Natural killer cell (primary cell): Measurements from ENCODE around the gene IFITM2. TPM values are rescaled to one million over a fixed set of nuclear protein-coding genes. Genes with fewer than 3 reads are reported as not detected.

Experiments
- ATAC-seq, 3 donors: fragments of 150-1000 bp in 2 of 3; fragments of 200-7000 bp in 1 of 3; cut with Tn5 transposase; 1 replicate in 1 of 3; 2 replicates in 2 of 3; pipeline ENCODE4 v1.10.0; 2021; ENCODE audit warnings: mild to moderate bottlenecking in 2 of 3, moderate library complexity in 2 of 3
- DNase-seq, 2 donors: peaks; one replicate each; pipeline versions ENCODE4 v3.0.0 to v3.0.0-alpha.2; 2013 to 2021; ENCODE audit warnings: mixed read lengths in 1 of 2
- H3K27ac ChIP-seq: one replicate; pipeline ENCODE4 v1.5.1; 2013; ENCODE audit warnings: mild to moderate bottlenecking, low read length
- H3K27me3 ChIP-seq: one replicate; pipeline ENCODE4 v1.6.1; 2013; ENCODE audit warnings: low read length; ENCODE audit not compliant: control insufficient read depth, insufficient read depth
- H3K36me3 ChIP-seq: one replicate; pipeline ENCODE4 v1.6.1; 2013; ENCODE audit warnings: low read length; ENCODE audit not compliant: control insufficient read depth, insufficient read depth
- H3K4me1 ChIP-seq: one replicate; pipeline ENCODE4 v1.6.1; 2013; ENCODE audit warnings: low read length; ENCODE audit not compliant: control insufficient read depth, insufficient read depth
- H3K4me3 ChIP-seq: one replicate; pipeline ENCODE4 v1.5.1; 2013; ENCODE audit warnings: low read length
- H3K9me3 ChIP-seq: one replicate; pipeline ENCODE4 v1.6.1; 2013; ENCODE audit warnings: low read length; ENCODE audit not compliant: control insufficient read depth, insufficient read depth
- H3K27ac Mint-ChIP-seq, 2 donors: one replicate each; pipeline ENCODE4 v1.8.0; 2022; ENCODE audit warnings: mild to moderate bottlenecking in 2 of 2, mixed read lengths in 2 of 2, moderate library complexity in 1 of 2
- H3K27me3 Mint-ChIP-seq, 2 donors: one replicate each; pipeline ENCODE4 v1.8.0; 2022; ENCODE audit warnings: low read depth in 2 of 2, mixed read lengths in 2 of 2
- H3K36me3 Mint-ChIP-seq: one replicate; pipeline ENCODE4 v1.8.0; 2022; ENCODE audit warnings: mixed read lengths
- H3K4me1 Mint-ChIP-seq, 2 donors: one replicate each; pipeline ENCODE4 v1.8.0; 2022; ENCODE audit warnings: mixed read lengths in 2 of 2
- H3K4me3 Mint-ChIP-seq: one replicate; pipeline ENCODE4 v1.8.0; 2022; ENCODE audit warnings: mild to moderate bottlenecking, moderate library complexity, mixed read lengths
- H3K9me3 Mint-ChIP-seq, 2 donors: one replicate each; pipeline ENCODE4 v1.8.0; 2022; ENCODE audit warnings: mixed read lengths in 2 of 2
- WGBS: methylation state at CpG from one replicate; pipeline ENCODE4 v1.1.7; 2013; ENCODE audit warnings: missing lambda C conversion rate; ENCODE audit not compliant: insufficient coverage; 5-methylcytosine and 5-hydroxymethylcytosine counted together
- intact Hi-C: fragments of 100-400 bp; cut with micrococcal nuclease; formaldehyde crosslinking; loops from one replicate; pipeline ENCODE4 v1.14.2; 2022
- total RNA-seq, 4 donors: library from RNA; stranded (reverse); fragments of 120-200 nt in 1 of 4; gene quantifications; one replicate each; pipeline versions ENCODE4 v1.2.3 to v1.2.4, GENCODE V29; 2013 to 2022
- TF ChIP-seq, protein P1 (sequence below): fragments of 200-600 bp; IDR thresholded peaks from one replicate; pipeline ENCODE4 v1.8.0; 2022; ENCODE audit warnings: antibody characterized with exemption

Gene IFITM2
- total RNA-seq, 3 donors from 2014 or later (not counting 1 experiment from before 2014, with no cell fraction given) = 1,080 to 1,421 (median 1,273) TPM

DNA sequence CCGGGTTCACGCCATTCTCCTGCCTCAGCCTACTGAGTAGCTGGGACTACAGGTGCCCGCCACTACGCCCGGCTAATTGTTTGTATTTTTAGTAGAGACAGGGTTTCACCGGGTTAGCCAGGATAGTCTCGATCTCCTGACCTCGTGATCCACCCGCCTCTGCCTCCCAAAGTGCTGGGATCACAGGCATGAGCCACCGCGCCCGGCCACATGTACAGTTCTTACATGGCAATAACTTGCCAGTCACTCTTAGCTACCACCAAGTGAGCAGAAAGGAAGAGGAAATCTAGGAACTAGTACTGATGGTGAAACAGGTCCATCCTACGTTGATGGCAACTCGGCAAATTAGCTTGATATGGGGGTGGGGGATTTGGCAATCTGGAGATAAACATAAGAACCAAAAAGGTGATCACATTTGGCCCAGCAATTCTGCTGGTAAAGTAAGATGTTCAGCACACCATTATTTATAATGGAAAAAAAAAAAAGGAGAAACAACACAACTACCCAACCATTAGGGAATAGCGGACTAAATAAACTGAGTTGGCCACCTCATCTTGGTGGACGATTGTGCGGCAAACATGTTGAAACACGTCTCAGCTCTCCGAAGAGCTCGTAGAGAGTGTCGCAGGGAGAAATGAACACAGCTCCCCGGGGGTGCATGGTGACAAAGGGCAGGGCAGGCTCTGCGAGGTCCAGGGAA lies 24.1 kb upstream of the IFITM2 start:
- peaks cover 0 to 37% of the 10 kb centered on the region in 2 donors for H3K27me3 Mint-ChIP-seq

GRCh38 chr11:284105-285020 lies 23.3 kb upstream of the IFITM2 start:
- Histone ChIP-seq H3K9me3 (no peaks in the 10 kb centered on the region), H3K4me1 (peaks cover 80% of the 10 kb centered on the region), H3K4me3 (no peak overlapping the region), H3K27ac (no peak overlapping the region), H3K36me3 (no peaks in the 10 kb centered on the region), H3K27me3 (peaks cover 21% of the 10 kb centered on the region)
- Mint-ChIP-seq H3K27me3 (peaks cover 0 to 34% of the 10 kb centered on the region in 2 donors), H3K36me3 (no peaks in the 10 kb centered on the region), H3K4me3 (no peak overlapping the region), H3K4me1 (peaks cover 23 to 43% of the 10 kb centered on the region in 2 donors), H3K27ac (no peak overlapping the region), H3K9me3 (no peaks in the 10 kb centered on the region)
- peak in 1 of 2 donors; percentile 14 for DNase-seq
- TF ChIP-seq, protein P1, sequence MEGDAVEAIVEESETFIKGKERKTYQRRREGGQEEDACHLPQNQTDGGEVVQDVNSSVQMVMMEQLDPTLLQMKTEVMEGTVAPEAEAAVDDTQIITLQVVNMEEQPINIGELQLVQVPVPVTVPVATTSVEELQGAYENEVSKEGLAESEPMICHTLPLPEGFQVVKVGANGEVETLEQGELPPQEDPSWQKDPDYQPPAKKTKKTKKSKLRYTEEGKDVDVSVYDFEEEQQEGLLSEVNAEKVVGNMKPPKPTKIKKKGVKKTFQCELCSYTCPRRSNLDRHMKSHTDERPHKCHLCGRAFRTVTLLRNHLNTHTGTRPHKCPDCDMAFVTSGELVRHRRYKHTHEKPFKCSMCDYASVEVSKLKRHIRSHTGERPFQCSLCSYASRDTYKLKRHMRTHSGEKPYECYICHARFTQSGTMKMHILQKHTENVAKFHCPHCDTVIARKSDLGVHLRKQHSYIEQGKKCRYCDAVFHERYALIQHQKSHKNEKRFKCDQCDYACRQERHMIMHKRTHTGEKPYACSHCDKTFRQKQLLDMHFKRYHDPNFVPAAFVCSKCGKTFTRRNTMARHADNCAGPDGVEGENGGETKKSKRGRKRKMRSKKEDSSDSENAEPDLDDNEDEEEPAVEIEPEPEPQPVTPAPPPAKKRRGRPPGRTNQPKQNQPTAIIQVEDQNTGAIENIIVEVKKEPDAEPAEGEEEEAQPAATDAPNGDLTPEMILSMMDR = no peak
- intact Hi-C loops = no loop called here
- 84% methylated on average over 24 of the region's 24 CpGs for WGBS
- no peak for ATAC-seq

More for the DNA sequence above, 24.1 kb upstream of the IFITM2 start:
- ATAC-seq (no peak), DNase-seq (peak in 1 of 2 donors; percentile 10)
- H3K4me1 ChIP-seq = peaks cover 84% of the 10 kb centered on the region
- intact Hi-C loops = no loop called here
- peaks cover 23% of the 10 kb centered on the region for H3K27me3 ChIP-seq
- H3K4me3 ChIP-seq = no peak overlapping the region
- Mint-ChIP-seq H3K9me3 (no peaks in the 10 kb centered on the region), H3K4me3 (no peak overlapping the region), H3K36me3 (no peaks in the 10 kb centered on the region), H3K4me1 (peaks cover 23 to 45% of the 10 kb centered on the region in 2 donors), H3K27ac (no peak overlapping the region)
- no peak overlapping the region for H3K27ac ChIP-seq
- TF ChIP-seq, protein P1 = no peak
- H3K36me3 ChIP-seq = no peaks in the 10 kb centered on the region
- WGBS = 89% methylated on average over 22 of the region's 23 CpGs
- no peaks in the 10 kb centered on the region for H3K9me3 ChIP-seq

DNA sequence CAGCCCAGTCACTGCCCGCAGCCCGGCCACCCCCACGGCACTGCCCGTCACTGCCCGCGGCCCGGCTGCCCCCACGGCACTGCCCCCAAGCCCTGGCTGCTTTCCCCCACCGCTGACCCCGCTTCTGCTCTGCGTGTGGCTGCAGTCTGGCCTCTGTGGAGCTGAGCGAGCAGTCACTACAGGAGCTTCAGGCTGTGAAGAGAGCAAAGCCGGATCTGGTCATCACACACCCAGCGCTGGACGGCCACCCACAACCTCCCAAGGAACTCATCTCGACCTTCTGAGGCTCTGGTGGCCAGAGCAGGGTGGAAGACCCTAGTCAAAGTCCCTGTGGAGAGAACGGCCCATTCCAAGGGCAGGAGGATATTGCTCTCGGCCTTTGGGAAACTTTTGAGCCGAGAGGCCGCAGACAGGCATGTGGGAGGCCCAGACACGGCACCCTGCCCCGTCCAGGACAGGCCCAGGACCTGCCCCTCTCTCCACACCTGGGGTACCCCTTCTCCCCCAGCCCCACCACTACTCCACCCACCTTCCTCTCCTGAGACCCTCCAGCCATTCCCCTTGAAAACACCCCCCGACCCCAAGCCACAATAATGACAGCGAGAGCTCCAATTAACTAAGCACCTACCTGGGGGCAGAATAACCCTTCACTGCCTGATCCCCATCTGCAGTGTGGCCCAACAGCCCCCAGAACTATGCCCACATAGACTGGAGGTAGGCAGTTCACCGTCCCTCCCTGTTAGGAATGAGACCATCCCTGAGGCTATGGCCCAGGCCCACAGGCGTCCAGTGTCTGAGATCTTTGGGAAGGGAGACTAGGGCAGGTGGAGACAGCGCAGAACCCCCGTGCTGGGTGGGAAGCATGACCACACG lies 22.4 kb upstream of the IFITM2 start:
- no peaks in the 10 kb centered on the region for H3K9me3 ChIP-seq
- WGBS = 89% methylated on average over 29 of the region's 29 CpGs
- Mint-ChIP-seq H3K4me1 (peaks cover 29 to 52% of the 10 kb centered on the region in 2 donors), H3K36me3 (no peaks in the 10 kb centered on the region), H3K27ac (no peak overlapping the region), H3K27me3 (peaks cover 0 to 34% of the 10 kb centered on the region in 2 donors), H3K9me3 (no peaks in the 10 kb centered on the region), H3K4me3 (no peak overlapping the region)
- no peaks in the 10 kb centered on the region for H3K36me3 ChIP-seq
- intact Hi-C loops = no loop called here
- peaks cover 80% of the 10 kb centered on the region for H3K4me1 ChIP-seq
- TF ChIP-seq, protein P1 = no peak
- peaks cover 21% of the 10 kb centered on the region for H3K27me3 ChIP-seq
- no peak overlapping the region for H3K27ac ChIP-seq
- no peak overlapping the region for H3K4me3 ChIP-seq
- ATAC-seq (no peak), DNase-seq (peak; percentile 6 to 14)
